Effector memory CD4-positive, alpha-beta T cell (primary cell): Measurements from ENCODE around the gene MRPL55.

Experiments used
- DNase-seq, 3 donors: peaks; one replicate each; pipeline ENCODE4 v3.0.0-alpha.2; 2020
- H3K27ac ChIP-seq: 2 replicates; pipeline ENCODE4 v1.7.0; 2013; ENCODE audit warnings: mild to moderate bottlenecking, low read length, moderate library complexity; ENCODE audit not compliant: insufficient read depth, poor library complexity, severe bottlenecking
- H3K27me3 ChIP-seq: replicated peaks from 2 replicates; pipeline ENCODE4 v1.7.0; 2013; ENCODE audit warnings: mild to moderate bottlenecking, low read length; ENCODE audit not compliant: insufficient read depth, control insufficient read depth, poor library complexity, severe bottlenecking
- H3K36me3 ChIP-seq: 2 replicates; pipeline ENCODE4 v1.7.0; 2013; ENCODE audit warnings: mild to moderate bottlenecking, low read length, moderate library complexity; ENCODE audit not compliant: control insufficient read depth, insufficient read depth
- H3K4me1 ChIP-seq: 2 replicates; pipeline ENCODE4 v1.7.0; 2013; ENCODE audit warnings: low read length, mild to moderate bottlenecking; ENCODE audit not compliant: control insufficient read depth, insufficient read depth, poor library complexity, severe bottlenecking
- H3K4me3 ChIP-seq: 2 replicates; pipeline ENCODE4 v1.7.0; 2013; ENCODE audit warnings: low read length, low read depth, mild to moderate bottlenecking; ENCODE audit not compliant: insufficient read depth, poor library complexity, severe bottlenecking
- H3K9me3 ChIP-seq: 2 replicates; pipeline ENCODE4 v1.7.0; 2013; ENCODE audit warnings: mild to moderate bottlenecking, low read length, moderate library complexity; ENCODE audit not compliant: control insufficient read depth

MRPL55 gene

DNA sequence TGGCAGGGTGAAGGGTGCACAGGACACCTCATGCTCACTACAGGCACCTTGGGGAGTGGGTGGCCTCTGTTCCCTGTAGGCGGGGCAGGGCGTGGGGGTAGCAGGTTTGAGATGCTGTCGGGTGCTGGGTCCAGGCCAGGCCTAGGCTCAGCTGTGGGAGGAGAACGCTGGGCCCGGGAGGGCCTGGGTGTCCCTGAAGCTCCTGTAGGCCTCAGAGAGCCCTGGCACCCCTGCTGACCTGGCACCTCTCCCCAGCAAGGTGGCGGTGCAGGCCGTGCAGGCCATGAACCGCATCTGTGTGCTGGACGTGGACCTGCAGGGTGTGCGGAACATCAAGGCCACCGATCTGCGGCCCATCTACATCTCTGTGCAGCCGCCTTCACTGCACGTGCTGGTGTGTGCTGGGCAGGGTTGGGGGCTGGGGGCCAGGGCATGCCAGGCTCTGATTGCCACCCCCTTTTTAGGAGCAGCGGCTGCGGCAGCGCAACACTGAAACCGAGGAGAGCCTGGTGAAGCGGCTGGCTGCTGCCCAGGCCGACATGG, 38.1 kb upstream of the MRPL55 start:
- Histone ChIP-seq H3K36me3 (peaks cover 45% of the 10 kb centered on the region), H3K4me1 (peaks cover 15% of the 10 kb centered on the region), H3K9me3 (no peaks in the 10 kb centered on the region), H3K27me3 (no peaks in the 10 kb centered on the region), H3K27ac (no peak overlapping the region), H3K4me3 (no peak overlapping the region)
- no peak for DNase-seq

DNA sequence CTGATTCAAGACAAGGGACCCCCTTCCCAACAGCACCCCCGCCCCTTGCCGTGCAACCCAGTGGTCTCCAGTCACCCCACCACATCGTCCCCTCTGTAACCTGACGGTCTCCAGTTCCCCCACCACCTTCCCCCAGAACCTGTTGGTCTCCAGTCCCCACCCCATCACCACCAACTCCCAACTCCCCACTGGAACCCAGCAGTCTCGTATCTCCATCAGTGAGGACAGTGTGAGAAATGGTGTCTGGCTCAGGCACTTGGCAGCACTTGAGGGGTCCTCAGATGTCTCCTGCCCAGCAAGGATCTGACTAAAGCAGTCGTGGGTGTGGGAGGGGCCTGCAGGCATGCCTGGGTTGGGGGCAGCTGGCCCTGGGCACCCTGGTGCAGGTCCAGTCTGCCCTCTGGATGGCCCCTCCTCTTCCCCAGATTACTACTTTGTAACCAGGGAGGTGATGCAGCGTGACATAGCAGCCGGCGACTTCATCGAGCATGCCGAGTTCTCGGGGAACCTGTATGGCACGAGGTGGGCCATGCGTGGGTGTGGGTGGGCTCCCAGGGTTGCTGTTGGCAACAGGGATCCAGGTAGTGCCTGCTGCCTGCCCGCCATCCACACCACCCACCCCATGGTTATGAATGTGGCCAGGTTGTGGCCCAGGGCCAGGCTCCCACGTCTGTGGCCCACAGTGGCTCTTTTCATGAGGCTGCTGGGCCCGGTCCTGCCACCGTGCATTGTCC, 37.5 kb upstream of the MRPL55 start:
- Histone ChIP-seq H3K36me3 (peaks cover 45% of the 10 kb centered on the region), H3K4me3 (no peak overlapping the region), H3K27ac (no peak overlapping the region), H3K9me3 (no peaks in the 10 kb centered on the region), H3K4me1 (peaks cover 21% of the 10 kb centered on the region), H3K27me3 (no peaks in the 10 kb centered on the region)
- no peak for DNase-seq

DNA sequence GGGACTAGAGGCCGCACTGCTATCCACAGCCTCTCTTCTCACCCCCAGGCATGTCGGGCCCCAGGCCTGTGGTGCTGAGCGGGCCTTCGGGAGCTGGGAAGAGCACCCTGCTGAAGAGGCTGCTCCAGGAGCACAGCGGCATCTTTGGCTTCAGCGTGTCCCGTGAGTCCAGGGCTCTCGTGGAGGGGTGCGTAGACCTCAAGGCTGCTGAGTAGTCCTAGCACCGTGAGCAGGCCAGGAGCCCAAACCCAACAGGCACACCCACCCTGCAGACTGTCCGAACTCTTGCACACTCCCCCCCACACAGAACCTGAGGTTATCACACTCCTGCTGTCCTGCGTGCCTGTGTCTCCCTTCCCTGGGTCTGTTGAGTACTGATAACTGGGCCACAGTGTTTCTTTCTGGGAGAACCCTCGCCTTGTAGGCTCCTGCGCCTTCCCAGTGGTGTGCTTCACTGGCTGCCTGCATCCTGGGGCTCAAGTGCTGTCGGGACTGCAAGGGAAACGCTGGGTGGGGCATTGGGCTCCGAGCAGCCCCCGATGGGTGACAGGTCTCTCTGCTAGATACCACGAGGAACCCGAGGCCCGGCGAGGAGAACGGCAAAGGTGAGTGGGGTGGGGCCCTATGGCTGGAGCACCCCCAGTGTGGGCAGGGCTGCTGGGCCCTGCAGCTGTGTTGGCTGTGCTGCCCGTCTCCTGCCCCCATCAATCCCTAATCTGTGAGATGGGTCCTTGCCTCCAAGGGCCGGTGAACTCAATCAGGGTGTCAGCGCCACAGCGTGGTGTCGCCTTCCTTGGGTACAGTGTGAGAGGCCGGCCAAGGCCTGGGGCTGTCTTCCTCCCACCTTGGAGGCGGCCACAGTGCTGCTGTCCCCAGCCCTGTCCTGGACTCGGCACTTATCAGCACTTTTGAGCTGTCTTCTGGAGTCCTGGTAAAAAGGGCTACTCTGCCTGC, 36.6 kb upstream of the MRPL55 start:
- Histone ChIP-seq H3K9me3 (no peaks in the 10 kb centered on the region), H3K27ac (no peak overlapping the region), H3K4me1 (peaks cover 30% of the 10 kb centered on the region), H3K4me3 (no peak overlapping the region), H3K27me3 (no peaks in the 10 kb centered on the region), H3K36me3 (peaks cover 45% of the 10 kb centered on the region)
- DNase-seq, result no peak

DNA sequence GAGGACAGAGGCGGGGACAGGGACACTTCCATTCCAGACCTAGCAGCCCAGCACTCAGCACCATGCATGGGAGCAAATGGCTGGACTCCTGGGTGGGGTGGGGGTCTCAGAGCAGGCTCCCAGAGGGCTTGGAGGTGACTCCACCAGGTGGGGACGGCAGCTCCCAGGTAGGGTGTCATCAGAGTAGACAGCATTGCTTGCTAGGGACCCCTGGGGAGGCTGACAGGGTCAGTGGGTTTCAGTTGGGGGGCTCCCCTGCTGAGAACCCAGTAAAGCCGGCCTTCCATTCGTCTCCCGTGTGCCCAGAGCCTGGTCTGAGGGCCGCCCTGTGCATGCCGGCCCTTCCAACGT, 35.9 kb upstream of the MRPL55 start:
- DNase-seq, result no peak
- Histone ChIP-seq H3K27me3 (no peaks in the 10 kb centered on the region), H3K4me3 (no peak overlapping the region), H3K27ac (no peak overlapping the region), H3K9me3 (no peaks in the 10 kb centered on the region), H3K36me3 (peaks cover 45% of the 10 kb centered on the region), H3K4me1 (peaks cover 30% of the 10 kb centered on the region)

DNA sequence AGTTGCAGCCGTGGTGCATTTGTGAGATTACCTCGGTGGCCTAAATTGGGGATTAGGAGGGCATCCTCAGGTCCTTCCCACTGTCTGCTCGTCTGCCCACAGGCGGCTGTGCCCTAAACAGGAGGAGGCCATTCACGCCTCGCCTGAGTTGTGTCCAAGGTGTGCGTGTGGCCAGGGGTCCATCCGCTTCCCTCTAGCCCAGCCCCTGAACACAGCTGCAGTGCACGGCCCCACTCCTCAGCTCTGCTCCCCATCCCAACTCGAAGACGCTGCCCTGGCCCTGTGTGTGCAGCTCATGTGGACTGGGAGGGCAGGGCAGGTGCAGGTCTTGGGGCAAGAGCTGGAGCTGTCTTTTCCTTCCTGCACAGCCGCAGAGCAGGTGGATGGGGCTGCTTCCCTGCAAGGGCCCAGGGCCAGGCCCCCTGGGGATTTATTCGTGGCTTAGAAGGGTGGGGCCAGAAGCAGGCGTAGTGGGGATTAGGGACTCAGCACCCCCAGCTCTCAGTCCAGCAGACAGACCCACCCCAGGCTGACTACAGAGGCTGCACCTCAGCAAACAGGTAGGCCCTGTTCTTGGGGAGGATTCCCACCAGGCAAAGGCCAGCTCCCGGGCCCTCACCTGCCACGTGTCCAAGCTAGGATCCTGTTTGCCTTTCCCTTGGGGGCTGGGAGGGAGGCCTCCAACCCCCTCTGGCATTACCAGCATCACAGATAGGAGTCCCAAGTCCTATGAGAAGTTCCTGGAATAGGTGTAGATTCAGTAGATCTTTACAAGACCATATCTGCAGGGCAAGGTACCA, 35.3 kb upstream of the MRPL55 start:
- no peak overlapping the region for H3K4me3 ChIP-seq
- no peak for DNase-seq
- H3K9me3 ChIP-seq, result no peaks in the 10 kb centered on the region
- no peaks in the 10 kb centered on the region for H3K27me3 ChIP-seq
- no peak overlapping the region for H3K27ac ChIP-seq
- peaks cover 30% of the 10 kb centered on the region for H3K4me1 ChIP-seq
- peaks cover 39% of the 10 kb centered on the region for H3K36me3 ChIP-seq

GRCh38 chr1:228143480-228144192, 34.5 kb upstream of the MRPL55 start:
- H3K36me3 ChIP-seq, result peaks cover 32% of the 10 kb centered on the region
- H3K4me1 ChIP-seq, result peaks cover 30% of the 10 kb centered on the region
- no peak overlapping the region for H3K27ac ChIP-seq
- H3K27me3 ChIP-seq, result no peaks in the 10 kb centered on the region
- H3K9me3 ChIP-seq, result no peaks in the 10 kb centered on the region
- DNase-seq, result no peak
- H3K4me3 ChIP-seq, result no peak overlapping the region

DNA sequence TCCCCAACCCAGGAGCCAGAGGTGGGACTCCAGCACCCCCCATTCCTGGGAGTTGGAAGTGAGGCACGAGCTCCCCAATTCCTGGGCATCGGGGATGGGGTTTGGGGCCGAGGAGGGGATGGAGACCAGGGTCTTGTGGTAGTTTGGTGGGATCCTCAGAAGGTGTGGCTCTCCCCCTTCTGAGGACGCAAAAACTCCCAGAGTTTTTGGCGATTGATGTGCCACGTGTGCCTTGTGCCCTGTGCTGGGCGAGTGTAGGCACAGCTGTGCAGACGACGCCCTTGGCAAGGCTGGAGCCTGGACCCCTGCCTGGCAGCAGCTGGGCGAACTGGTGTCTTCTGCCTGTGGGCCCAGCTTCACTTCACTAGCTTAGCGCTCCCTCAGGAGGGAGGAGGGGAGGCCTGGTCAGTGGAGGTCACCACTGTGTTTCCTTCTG, 33.6 kb upstream of the MRPL55 start:
- no peaks in the 10 kb centered on the region for H3K27me3 ChIP-seq
- H3K9me3 ChIP-seq, result no peaks in the 10 kb centered on the region
- no peak for DNase-seq
- no peak overlapping the region for H3K4me3 ChIP-seq
- H3K4me1 ChIP-seq, result peaks cover 30% of the 10 kb centered on the region
- H3K27ac ChIP-seq, result no peak overlapping the region
- H3K36me3 ChIP-seq, result peaks cover 23% of the 10 kb centered on the region

DNA sequence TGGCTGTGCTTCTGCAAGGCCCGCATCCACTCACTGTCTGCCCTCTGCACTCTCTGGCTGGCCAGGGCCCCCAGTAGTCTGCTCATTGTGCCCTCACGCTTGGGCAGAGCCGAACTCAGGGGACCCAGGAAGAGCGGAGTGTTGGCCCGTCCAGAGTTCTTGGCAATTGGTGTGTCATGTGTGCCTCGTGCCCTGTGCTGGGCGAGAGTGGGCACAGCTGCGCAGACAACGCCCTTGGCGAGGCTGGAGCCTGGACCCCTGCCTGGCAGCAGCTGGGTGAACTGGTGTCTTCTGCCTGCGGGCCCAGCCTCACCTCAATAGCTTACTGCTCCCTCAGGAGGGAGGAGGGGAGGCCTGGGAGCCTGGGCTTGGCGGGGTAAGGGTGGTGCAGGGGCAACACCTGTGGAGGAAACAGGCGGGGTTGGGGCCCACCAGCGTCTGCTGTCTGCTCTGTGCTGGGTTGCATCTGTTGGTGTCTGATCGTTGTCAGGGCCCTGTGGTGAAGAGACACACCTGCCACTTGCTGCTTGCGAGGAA, 33.1 kb upstream of the MRPL55 start:
- H3K4me3 ChIP-seq, result peak overlapping the region; percentile 77
- H3K4me1 ChIP-seq, result peaks cover 30% of the 10 kb centered on the region
- peaks cover 18% of the 10 kb centered on the region for H3K36me3 ChIP-seq
- no peak for DNase-seq
- no peaks in the 10 kb centered on the region for H3K27me3 ChIP-seq
- no peak overlapping the region for H3K27ac ChIP-seq
- H3K9me3 ChIP-seq, result no peaks in the 10 kb centered on the region
